GM19099 (cell line): Measurements from ENCODE around the gene SELENOO.

Source experiments
- POLR2A ChIP-seq: IDR thresholded peaks from 3 replicates; pipeline ENCODE4 v1.6.1; 2011; ENCODE audit warnings: low read depth; ENCODE audit not compliant: insufficient read length; ENCODE audit errors: extremely low read depth

SELENOO gene

DNA sequence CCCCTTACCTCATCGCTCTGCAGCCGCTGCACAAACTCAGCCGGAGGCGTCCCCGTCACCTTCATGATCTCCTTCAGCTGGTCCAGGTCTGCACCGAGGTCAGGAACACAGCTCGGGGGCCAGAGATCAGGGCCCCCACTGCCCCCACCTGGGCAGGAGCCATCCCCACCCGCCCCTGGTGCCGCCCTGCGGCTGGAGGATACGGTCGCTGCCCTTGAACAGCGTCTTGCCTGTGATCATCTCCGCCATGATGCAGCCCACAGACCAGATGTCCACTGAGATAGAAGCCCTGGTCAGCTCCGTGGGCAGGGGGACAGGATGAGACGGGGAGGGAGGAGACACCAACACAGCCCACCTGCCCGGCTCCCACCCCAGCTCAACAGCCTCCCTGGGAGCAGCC lies 54.8 kb downstream of the SELENOO start:
- TF ChIP-seq POLR2A: no peak

DNA sequence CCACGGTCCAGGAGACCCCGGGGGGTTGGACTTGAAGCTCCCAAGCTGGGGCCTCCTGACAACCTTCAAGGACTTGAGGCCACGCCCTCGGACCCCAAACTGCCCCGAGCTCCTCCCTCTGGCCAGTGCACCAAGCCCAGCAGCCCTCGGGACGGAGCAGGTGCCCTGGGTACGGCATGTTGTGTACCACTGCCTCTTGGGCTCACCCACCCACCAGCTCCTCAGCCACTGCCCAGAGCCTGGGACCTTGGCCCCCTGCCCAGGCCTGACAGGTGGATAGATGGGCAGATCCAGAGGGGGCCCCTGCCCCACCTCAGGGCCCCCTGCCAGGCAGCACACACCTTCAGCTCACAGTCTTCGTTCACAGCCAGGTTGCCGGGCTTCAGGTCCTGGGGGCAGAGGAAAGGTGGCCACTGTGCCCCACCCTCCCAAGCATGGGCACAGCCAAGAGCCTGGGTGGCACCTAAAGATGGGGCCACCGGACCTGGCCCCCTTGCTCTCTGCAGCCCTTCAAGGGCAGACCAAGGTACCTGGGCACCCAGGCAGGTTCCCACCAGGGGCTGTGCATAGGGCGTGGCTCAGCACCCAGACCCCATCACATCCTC lies 55.5 kb downstream of the SELENOO start:
- TF ChIP-seq POLR2A: no peak

DNA sequence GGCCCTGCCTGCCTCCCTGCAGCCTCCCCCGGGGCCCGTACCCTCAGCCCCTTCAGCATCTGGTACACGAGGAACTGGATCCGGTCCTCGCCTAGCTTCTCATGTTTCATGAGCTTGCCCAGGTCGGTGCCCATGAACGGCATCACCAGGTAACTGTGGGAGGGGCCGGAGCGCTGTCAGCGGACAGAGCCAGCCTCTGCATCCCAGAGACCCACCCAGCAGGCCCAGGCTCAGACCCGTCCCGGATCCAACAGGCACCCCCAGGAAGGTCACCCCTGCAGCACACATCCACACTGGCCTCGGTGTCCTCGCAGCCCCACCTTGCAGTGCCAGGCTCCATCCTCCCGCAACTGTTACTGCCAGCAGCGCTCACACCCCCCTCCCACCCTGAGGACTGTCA lies 56.2 kb downstream of the SELENOO start:
- TF ChIP-seq POLR2A: no peak

GRCh38 chr22:50257451-50258360 lies 56.9 kb downstream of the SELENOO start:
- TF ChIP-seq POLR2A: no peak

DNA sequence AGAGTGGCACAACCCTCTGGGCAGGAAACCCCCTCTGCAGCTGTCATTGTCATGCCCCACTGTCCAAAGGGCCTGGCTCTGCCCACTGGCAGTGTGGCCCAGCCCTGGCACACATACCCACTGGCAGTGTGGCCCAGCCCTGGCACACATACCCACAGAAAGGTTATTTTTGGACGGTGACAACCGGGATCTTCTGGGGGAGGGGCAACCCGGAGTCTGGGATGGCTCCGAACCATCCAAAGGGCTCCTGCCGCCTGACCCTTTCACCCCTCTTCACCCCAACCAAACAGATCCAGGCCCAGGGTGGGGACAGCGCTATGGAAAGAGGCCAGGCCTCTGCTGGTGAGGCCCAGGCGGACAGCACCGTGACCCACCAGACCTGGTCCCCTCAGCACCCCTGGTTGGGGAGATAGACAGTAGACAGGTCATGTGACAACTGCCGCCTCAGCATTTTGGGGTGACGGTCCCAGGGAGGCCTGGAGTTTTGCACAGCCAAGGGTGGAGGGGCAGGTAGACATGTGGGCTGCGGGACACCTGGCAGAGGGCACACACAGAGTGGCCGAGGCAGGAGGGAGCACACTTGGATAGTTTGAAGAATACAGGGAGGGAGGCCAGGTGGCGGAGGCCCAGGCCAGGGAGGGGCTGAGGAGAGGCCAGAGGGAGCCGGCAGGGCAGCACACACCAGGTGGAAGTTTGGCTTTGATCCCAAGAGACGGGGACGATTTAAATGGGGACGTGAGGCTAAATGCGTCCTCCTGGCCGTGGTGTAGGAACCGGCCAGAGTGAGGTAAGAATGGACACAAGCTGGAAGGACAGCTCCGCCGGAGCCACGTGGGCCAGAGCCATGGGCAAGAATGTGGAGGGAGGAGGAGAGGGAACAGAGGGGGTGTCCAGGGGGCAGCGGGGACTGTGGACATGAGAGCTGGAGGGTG lies 57.8 kb downstream of the SELENOO start:
- no peak for TF ChIP-seq POLR2A

DNA sequence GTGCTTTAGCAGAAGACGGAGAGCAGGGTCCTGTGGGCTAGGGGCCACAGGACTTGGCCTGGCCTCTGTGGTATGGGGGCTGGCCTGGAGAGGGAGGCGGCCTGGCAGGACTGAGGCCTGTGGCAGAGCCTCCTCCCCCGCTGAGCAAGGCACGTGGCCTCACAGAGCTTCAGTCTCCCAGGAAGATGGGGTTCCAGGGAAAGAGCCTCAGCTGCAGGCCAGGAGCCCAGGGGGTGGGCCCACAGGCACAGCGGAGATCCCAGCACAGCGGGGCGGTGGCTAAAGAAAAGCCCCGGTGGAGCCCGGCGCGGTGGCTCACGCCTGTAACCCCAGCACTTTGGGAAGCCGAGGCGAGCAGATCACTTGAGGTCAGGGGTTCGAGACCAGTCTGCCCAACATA lies 58.5 kb downstream of the SELENOO start:
- no peak for TF ChIP-seq POLR2A

DNA sequence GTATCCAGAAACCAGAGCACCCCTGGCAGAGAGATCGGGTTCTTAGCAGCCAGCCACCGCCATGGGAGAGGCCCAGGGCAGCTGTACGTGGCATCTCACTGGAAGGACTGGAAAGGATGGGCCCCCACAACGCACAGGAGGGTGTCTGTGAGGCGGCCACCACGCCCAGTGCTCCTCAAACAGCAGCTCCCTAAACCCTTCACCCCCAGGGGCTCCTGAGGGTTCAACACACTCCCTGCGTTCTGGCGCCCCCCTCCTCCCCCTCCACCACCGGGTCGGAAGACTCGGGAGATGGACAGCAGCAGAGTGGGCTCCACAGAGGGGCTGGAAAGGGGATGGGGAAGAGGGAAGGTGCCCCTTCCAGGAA lies 59.6 kb downstream of the SELENOO start:
- no peak for TF ChIP-seq POLR2A

GRCh38 chr22:50260801-50261614 lies 60.2 kb downstream of the SELENOO start:
- TF ChIP-seq POLR2A: peak; percentile 17

GRCh38 chr22:50261615-50262459 lies 61.0 kb downstream of the SELENOO start, which contains the start of gene MAPK12:
Gene MAPK12 (minus strand): TSS chr22:50261683. CDS start chr22:50261509, 174 bp downstream.
- TF ChIP-seq POLR2A: peak; percentile 18

GRCh38 chr22:50262460-50262911 lies 61.7 kb downstream of the SELENOO start:
- TF ChIP-seq POLR2A: no peak

DNA sequence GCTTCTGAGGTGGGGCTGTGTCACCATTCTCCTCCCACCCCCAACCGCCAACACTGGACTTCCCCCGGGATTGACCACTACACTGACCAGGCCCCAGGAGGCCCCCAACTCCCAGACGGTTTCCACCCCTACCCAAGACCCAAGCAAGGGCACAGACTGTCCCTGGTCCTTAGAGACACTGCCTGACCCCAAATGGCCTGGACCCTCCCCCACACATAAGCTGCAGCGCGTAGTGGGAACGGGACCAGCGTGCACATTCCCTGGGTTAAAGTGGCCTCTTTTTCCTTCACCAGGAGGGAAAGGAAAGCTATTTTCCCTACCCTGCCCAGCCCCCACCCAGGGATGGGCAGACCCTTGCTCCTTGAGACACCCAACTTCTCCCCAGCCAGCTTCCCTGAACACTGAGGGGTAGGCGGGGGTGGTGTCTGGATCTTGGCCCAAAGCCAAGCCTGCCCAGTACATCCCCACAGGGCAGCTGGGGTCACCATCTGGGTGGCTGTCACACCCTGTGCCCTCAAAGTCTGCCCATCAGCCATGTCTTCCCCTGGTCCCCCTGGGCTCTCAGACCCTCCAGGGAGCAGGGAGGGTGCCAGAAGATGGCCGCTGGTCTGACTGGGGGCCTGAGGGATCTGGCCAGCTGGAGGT lies 62.3 kb downstream of the SELENOO start:
- TF ChIP-seq POLR2A: no peak

DNA sequence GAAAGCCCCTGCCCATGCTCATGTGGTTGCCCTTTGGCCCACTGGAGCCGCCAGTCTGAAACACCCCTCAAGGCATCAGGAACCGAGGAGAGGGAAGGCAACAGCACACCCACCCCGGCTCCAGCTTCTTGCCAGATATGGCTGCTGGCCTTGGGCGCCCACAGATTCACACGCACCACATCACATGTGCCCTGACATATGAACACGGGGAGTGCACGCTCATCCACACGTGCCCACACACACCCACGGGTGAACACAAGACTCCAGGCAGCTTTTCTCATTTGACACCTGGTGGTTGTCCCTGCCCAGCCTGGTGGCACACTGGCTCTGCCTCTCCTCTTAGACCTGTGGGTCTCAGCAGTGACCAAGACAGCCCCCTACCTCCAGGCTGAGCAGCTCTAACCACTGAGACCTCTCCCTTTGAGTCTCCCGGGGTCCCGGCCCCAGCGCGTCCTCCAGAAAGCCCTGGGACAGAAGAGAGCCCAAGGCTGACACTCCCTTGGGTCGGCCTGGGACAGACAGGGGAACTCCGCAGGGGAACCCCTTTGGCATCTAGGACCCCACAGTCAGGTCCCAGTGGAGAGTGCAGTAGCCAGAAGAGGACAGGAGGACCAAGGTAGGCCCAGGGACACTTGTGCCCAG lies 63.4 kb downstream of the SELENOO start:
- TF ChIP-seq POLR2A: no peak
